GM20000 (cell line): ENCODE data around the gene LYG2.
"Not testable (repeated sequence)": the region's sequence is repeated elsewhere in the genome, so short reads cannot be mapped to it uniquely, and the experiment has no call there.

ENCODE experiments used
- DNase-seq: peaks from one replicate; pipeline ENCODE4 v3.0.0; 2012; ENCODE audit warnings: low spot score
- CTCF ChIP-seq: IDR thresholded peaks from 2 replicates; pipeline ENCODE4 v1.5.1; 2012; ENCODE audit warnings: mild to moderate bottlenecking, control low read depth; ENCODE audit errors: extremely low read depth, missing control alignments

LYG2 gene

GRCh38 chr2:99240431-99240830 lies 15.0 kb downstream of the LYG2 start:
- no peak for DNase-seq

GRCh38 chr2:99238599-99238998 lies 16.9 kb downstream of the LYG2 start:
- DNase-seq, result no peak
- TF ChIP-seq CTCF, result no peak

More at GRCh38 chr2:99240431-99240830, 15.0 kb downstream of the LYG2 start:
- no peak for TF ChIP-seq CTCF

GRCh38 chr2:99233177-99233576 lies 22.3 kb downstream of the LYG2 start:
- DNase-seq, result not testable (repeated sequence)

DNA sequence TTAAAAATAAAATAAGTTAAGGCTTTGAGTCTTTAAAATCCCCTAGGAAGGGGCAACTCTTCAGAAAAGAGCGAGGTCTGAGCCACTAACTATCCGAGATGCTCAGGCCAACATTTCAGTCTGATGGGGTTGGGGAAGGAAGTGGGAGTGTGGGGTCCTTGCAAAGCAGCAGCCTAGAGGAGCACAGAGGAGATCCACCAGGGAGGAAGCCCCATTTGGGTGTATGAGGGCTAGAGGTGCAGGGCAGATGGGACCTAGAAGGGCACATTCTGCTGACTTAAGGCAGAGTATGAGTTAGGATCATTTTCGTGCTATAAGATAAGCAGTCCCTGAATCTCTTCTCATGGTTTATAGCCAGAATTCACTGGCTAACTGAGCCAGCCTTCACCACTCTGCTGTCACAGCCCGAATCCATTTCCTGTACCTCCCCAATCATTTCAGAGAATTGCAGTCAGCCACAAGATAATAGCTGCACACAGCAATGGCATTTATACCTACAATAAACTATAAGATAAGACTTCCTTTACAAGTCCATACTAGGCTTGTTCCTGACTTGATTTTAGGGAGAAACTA lies 37.5 kb downstream of the LYG2 start:
- TF ChIP-seq CTCF, result no peak
- no peak for DNase-seq

- no peak for TF ChIP-seq CTCF
- no peak for DNase-seq
Observed at GRCh38 chr2:99216096-99216495, 39.4 kb downstream of the LYG2 start.

DNA sequence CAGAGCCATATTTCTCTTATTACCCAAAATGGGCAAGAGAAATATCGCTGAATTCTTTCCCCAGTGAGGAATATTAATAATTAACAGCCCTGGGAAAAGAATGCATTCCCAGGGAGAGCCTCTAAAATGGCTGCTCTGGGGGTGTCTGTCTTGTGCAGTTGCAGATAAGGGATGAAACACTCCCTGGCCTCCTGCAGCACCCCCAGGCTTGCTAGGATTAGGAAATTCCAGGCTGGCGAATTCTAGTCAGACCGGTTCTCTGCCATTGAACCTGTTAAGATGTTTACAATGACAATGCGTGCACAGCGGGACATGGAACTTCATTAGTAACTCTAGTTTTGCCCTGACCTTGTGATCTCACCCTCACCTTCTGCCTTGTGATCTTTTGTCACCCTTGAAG lies 50.0 kb downstream of the LYG2 start:
- no peak for DNase-seq
- TF ChIP-seq CTCF, result no peak

- no peak for TF ChIP-seq CTCF
- no peak for DNase-seq
Observed at GRCh38 chr2:99201959-99202678, 53.3 kb downstream of the LYG2 start.
